Progenitor cell of endocrine pancreas (in vitro differentiated cells): ENCODE measurements around the gene EPM2AIP1. TPM values are rescaled to one million over a fixed set of nuclear protein-coding genes. Genes with fewer than 3 reads are reported as not detected.

Source experiments
- DNase-seq: peaks from one replicate; pipeline ENCODE4 v3.0.0; 2021; ENCODE audit warnings: low spot score; ENCODE audit not compliant: unreplicated experiment
- H3K27ac Mint-ChIP-seq: 2 replicates; pipeline ENCODE4 v1.8.0; 2021; ENCODE audit warnings: mild to moderate bottlenecking, moderate library complexity, mixed read lengths
- H3K27me3 Mint-ChIP-seq: 2 replicates; pipeline ENCODE4 v1.8.0; 2021; ENCODE audit warnings: mixed read lengths
- H3K36me3 Mint-ChIP-seq: 2 replicates; pipeline ENCODE4 v1.8.0; 2022; ENCODE audit warnings: mixed read lengths; ENCODE audit not compliant: insufficient read depth
- H3K4me1 Mint-ChIP-seq: 2 replicates; pipeline ENCODE4 v1.8.0; 2021; ENCODE audit warnings: low read depth, mixed read lengths
- H3K4me3 Mint-ChIP-seq: 2 replicates; pipeline ENCODE4 v1.8.0; 2021; ENCODE audit warnings: low read depth, mild to moderate bottlenecking, moderate library complexity, mixed read lengths
- H3K9me3 Mint-ChIP-seq: 2 replicates; pipeline ENCODE4 v1.8.0; 2021; ENCODE audit warnings: low read depth, mixed read lengths
- CTCF ChIP-seq: fragments of 200-600 bp; sonication (generic); IDR thresholded peaks from one replicate; pipeline ENCODE4 v1.5.0; 2021; ENCODE audit warnings: antibody characterized with exemption, mild to moderate bottlenecking; ENCODE audit not compliant: unreplicated experiment
- total RNA-seq: library from RNA; stranded (reverse); gene quantifications from 2 replicates; pipeline ENCODE4 v1.2.1, GENCODE V29; 2021

The EPM2AIP1 gene
- total RNA-seq, 1 donor from 2014 or later = 29.7 TPM

- DNase-seq = no peak
- no peak overlapping the region for H3K27ac Mint-ChIP-seq
- peaks cover 14% of the 10 kb centered on the region for H3K9me3 Mint-ChIP-seq
- H3K4me1 Mint-ChIP-seq = peaks cover 16% of the 10 kb centered on the region
- peaks cover 10% of the 10 kb centered on the region for H3K36me3 Mint-ChIP-seq
- peaks cover 13% of the 10 kb centered on the region for H3K27me3 Mint-ChIP-seq
- H3K4me3 Mint-ChIP-seq = peak overlapping the region; percentile 73
- TF ChIP-seq CTCF = no peak
Measured at GRCh38 chr3:36945333-36945980, 47.5 kb downstream of the EPM2AIP1 start.

- H3K9me3 Mint-ChIP-seq = peaks cover 14% of the 10 kb centered on the region
- H3K4me3 Mint-ChIP-seq = peak within 1 kb of the TSS; percentile 77
- H3K27me3 Mint-ChIP-seq = peaks cover 13% of the 10 kb centered on the region
- H3K36me3 Mint-ChIP-seq = peaks cover 10% of the 10 kb centered on the region
- no peak for DNase-seq
- H3K27ac Mint-ChIP-seq = peak within 1 kb of the TSS; percentile 77
- peaks cover 17% of the 10 kb centered on the region for H3K4me1 Mint-ChIP-seq
- TF ChIP-seq CTCF = no peak
Measured at GRCh38 chr3:36944641-36945270, 48.2 kb downstream of the EPM2AIP1 start, which contains the start of gene TRANK1. Gene TRANK1 (minus strand): TSS chr3:36945054. CDS start chr3:36944809, 245 bp downstream.

DNA sequence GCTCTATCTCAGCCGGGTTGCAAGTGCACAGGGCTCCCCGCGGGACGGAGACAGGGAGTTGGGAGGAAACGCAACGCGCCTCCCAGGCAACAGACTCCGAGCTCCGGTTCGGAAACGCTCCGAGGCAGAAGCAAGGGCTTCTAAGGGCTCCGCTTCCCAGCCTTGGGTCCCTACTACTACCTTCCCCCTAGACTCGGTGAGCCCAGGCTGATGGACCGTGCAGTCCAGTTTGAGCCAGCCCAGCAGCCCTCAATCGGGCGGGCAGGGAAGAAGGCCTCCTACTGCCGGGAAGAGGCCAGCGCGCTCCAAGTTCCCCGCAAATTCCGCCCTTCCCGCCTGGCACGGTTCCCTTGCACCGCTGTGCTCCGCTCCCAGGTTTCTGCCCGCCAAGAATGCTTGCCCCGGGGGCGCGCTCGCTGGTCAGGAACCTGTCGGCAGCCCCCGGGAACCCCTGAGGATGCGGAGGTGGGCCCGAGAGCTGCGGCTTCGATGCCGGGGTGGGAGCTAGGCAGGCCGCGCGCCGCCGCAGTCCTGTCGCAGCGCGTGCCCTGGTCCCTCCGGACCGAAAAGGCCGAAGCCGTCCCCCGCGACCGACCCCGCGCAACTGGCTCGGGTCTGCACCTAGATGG is 48.8 kb downstream of the EPM2AIP1 start:
- Mint-ChIP-seq H3K9me3 (peaks cover 12% of the 10 kb centered on the region), H3K36me3 (peaks cover 8% of the 10 kb centered on the region), H3K4me1 (peaks cover 17% of the 10 kb centered on the region), H3K4me3 (peak overlapping the region; percentile 77), H3K27ac (peak overlapping the region; percentile 77), H3K27me3 (peaks cover 13% of the 10 kb centered on the region)
- TF ChIP-seq CTCF = no peak
- peak; percentile 30 for DNase-seq

- H3K27me3 Mint-ChIP-seq = peaks cover 13% of the 10 kb centered on the region
- TF ChIP-seq CTCF = no peak
- peaks cover 17% of the 10 kb centered on the region for H3K4me1 Mint-ChIP-seq
- H3K9me3 Mint-ChIP-seq = peaks cover 11% of the 10 kb centered on the region
- H3K27ac Mint-ChIP-seq = peak overlapping the region; percentile 77
- DNase-seq = no peak
- peak overlapping the region; percentile 77 for H3K4me3 Mint-ChIP-seq
- peaks cover 7% of the 10 kb centered on the region for H3K36me3 Mint-ChIP-seq
Measured at GRCh38 chr3:36943601-36944000, 49.3 kb downstream of the EPM2AIP1 start.

DNA sequence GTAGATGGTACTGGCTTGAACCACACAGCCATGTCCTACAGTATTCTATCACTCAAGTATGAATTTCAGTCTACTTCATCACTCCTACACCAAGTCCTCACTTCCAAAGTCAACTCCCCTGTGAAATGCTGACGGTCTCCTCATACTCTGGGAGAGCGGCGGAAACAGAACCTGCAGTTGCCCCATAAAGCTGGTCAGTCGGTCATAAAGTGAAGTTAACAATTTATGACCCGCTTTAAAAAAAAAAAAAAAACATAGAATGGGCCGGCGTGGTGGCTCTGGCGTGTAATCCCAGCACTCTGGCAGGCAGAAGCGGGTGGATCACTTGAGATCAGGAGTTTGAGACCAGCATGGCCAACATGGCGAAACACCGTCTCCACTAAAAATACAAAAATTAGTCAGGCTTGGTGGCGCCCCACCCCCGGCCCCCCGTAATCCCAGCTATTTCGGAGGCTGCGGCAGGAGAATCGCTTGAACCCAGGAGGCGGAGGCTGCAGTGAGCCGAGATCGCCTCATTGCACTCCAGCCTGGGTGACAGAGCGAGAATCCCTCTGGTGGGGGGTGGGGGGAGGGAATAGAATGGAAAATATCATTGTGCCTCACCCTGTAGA is 50.2 kb downstream of the EPM2AIP1 start:
- TF ChIP-seq CTCF = no peak

More for the DNA sequence above, 50.2 kb downstream of the EPM2AIP1 start:
- H3K4me1 Mint-ChIP-seq = peaks cover 18% of the 10 kb centered on the region
- H3K9me3 Mint-ChIP-seq = peaks cover 9% of the 10 kb centered on the region
- peaks cover 13% of the 10 kb centered on the region for H3K27me3 Mint-ChIP-seq
- H3K27ac Mint-ChIP-seq = no peak overlapping the region
- DNase-seq = no peak
- H3K4me3 Mint-ChIP-seq = no peak overlapping the region
- peaks cover 7% of the 10 kb centered on the region for H3K36me3 Mint-ChIP-seq
